T-cell (primary cell): Measurements from ENCODE around the gene TBCE. TPM values are rescaled to one million over a fixed set of nuclear protein-coding genes. Genes with fewer than 3 reads are reported as not detected.

Source experiments
- ATAC-seq, 4 experiments: fragments of 200-7000 bp in 3 of 4; fragments of 150-1000 bp in 1 of 4; cut with Tn5 transposase; replicated peaks in 1 of 4; 1 replicate in 3 of 4; 2 replicates in 1 of 4; pipeline ENCODE4 v1.10.0; 2021; ENCODE audit warnings: moderate library complexity in 3 of 4, mild to moderate bottlenecking in 2 of 4, moderate number of reproducible peaks in 1 of 4
- CTCF ChIA-PET, 2 donors: fragments of 300-600 bp; sonication (Branson Sonifier 250); formaldehyde crosslinking; loops; one replicate each; lab custom pipeline; 2022; ENCODE audit warnings: antibody characterized with exemption in 2 of 2; lab: Charles Lee
- POLR2A ChIA-PET, 2 donors: fragments of 300-600 bp; sonication (Branson Sonifier 250); formaldehyde crosslinking; loops; one replicate each; lab custom pipeline; 2022; ENCODE audit warnings: antibody characterized with exemption in 2 of 2; lab: Charles Lee
- DNase-seq, 35 experiments: peaks; one replicate each; pipeline versions ENCODE4 v3.0.0 to v3.0.0-alpha.2; 2013 to 2023
- H3K27ac ChIP-seq: one replicate; pipeline ENCODE4 v1.5.1; 2013; ENCODE audit warnings: low read length
- H3K27me3 ChIP-seq, 2 experiments: replicated peaks in 1 of 2; 1 replicate in 1 of 2; 2 replicates in 1 of 2; pipeline versions ENCODE4 v1.6.1 to v1.7.0; 2013; ENCODE audit warnings: low read length in 1 of 2, mixed read lengths in 1 of 2; ENCODE audit not compliant: control insufficient read depth in 2 of 2, insufficient read depth in 2 of 2; ENCODE audit errors: extremely low read depth in 1 of 2
- H3K36me3 ChIP-seq, 2 donors: 1 replicate in 1 of 2; 2 replicates in 1 of 2; pipeline versions ENCODE4 v1.6.1 to v1.7.0; 2013; ENCODE audit warnings: low read length in 1 of 2; ENCODE audit not compliant: control insufficient read depth in 2 of 2, insufficient read depth in 1 of 2; ENCODE audit errors: extremely low read depth in 1 of 2
- H3K4me1 ChIP-seq, 2 experiments: 1 replicate in 1 of 2; 2 replicates in 1 of 2; pipeline versions ENCODE4 v1.6.1 to v1.7.0; 2013; ENCODE audit warnings: low read length in 2 of 2, mixed read lengths in 1 of 2; ENCODE audit not compliant: insufficient read depth in 2 of 2, control insufficient read depth in 1 of 2; ENCODE audit errors: extremely low read depth in 1 of 2
- H3K4me3 ChIP-seq, 2 donors: 1 replicate in 1 of 2; 2 replicates in 1 of 2; pipeline versions ENCODE4 v1.5.1 to v1.7.0; 2013; ENCODE audit warnings: mild to moderate bottlenecking in 2 of 2, low read length in 1 of 2, moderate library complexity in 1 of 2; ENCODE audit not compliant: control insufficient read depth in 1 of 2; ENCODE audit errors: extremely low read depth in 1 of 2
- H3K9me3 ChIP-seq: 2 replicates; pipeline ENCODE4 v1.7.0; 2013
- H3K27ac Mint-ChIP-seq, 2 donors: one replicate each; pipeline ENCODE4 v1.8.0; 2020 to 2021; ENCODE audit warnings: mild to moderate bottlenecking in 2 of 2, mixed read lengths in 2 of 2
- H3K27me3 Mint-ChIP-seq, 2 donors: one replicate each; pipeline ENCODE4 v1.8.0; 2021 to 2022; ENCODE audit warnings: mixed read lengths in 2 of 2
- H3K36me3 Mint-ChIP-seq: one replicate; pipeline ENCODE4 v1.8.0; 2021; ENCODE audit warnings: mixed read lengths
- H3K4me1 Mint-ChIP-seq, 3 donors: one replicate each; pipeline ENCODE4 v1.8.0; 2020 to 2022; ENCODE audit warnings: mixed read lengths in 3 of 3, mild to moderate bottlenecking in 1 of 3
- H3K4me3 Mint-ChIP-seq, 3 donors: one replicate each; pipeline ENCODE4 v1.8.0; 2020 to 2022; ENCODE audit warnings: mild to moderate bottlenecking in 3 of 3, mixed read lengths in 3 of 3, moderate library complexity in 3 of 3
- H3K9me3 Mint-ChIP-seq, 3 donors: one replicate each; pipeline ENCODE4 v1.8.0; 2020 to 2022; ENCODE audit warnings: mixed read lengths in 3 of 3
- WGBS: methylation state at CpG from one replicate; pipeline ENCODE4 v1.1.5; 2013; ENCODE audit warnings: missing lambda C conversion rate; ENCODE audit not compliant: insufficient coverage; 5-methylcytosine and 5-hydroxymethylcytosine counted together
- total RNA-seq, 35 experiments: library from RNA in 6 of 35; stranded (reverse) in 6 of 35; fragments of 120-200 nt in 1 of 35; gene quantifications; one replicate each; pipeline versions ENCODE4 v1.2.1 to v1.2.4 and lab custom pipeline; 2013 to 2026

The TBCE gene
- total RNA-seq, 5 donors from 2014 or later (not counting 1 experiment from before 2014, with no cell fraction given), result 15.6 to 21.5 (median 18.6) TPM

- Mint-ChIP-seq H3K9me3 (no peaks in the 10 kb centered on the region), H3K4me3 (no peak overlapping the region), H3K36me3 (peaks cover 16% of the 10 kb centered on the region), H3K27ac (no peak overlapping the region), H3K4me1 (peaks cover 28 to 37% (median 34%) of the 10 kb centered on the region in 3 donors), H3K27me3 (no peaks in the 10 kb centered on the region)
- Histone ChIP-seq H3K4me3 (peak overlapping the region; percentile 84 to 89), H3K27ac (peak overlapping the region; percentile 98), H3K27me3 (no peaks in the 10 kb centered on the region), H3K9me3 (no peaks in the 10 kb centered on the region), H3K4me1 (peaks cover 15 to 36% of the 10 kb centered on the region in 2 experiments), H3K36me3 (no peaks in the 10 kb centered on the region)
- DNase-seq (peak in 34 of 35 experiments; percentile 20 to 78 (median 47)), ATAC-seq (no peak)
- ChIA-PET POLR2A (interaction anchor here (0.5 to 0.6 kb wide), 4 partner anchors 10 to 932 kb away, joined by 3 to 7 read pairs (median 5); no protein-coding TSS in a partner anchor), CTCF (interaction anchor here (1.0 to 1.2 kb wide), 3 partner anchors 15 to 174 kb away, joined by 3 to 4 read pairs (median 3); no protein-coding TSS in a partner anchor)
- 1% methylated on average over 16 of the region's 24 CpGs for WGBS
Measured at GRCh38 chr1:235329139-235329902, 37.9 kb upstream of the TBCE start.

- H3K36me3 Mint-ChIP-seq, result peaks cover 15% of the 10 kb centered on the region
- H3K9me3 Mint-ChIP-seq, result no peaks in the 10 kb centered on the region
- H3K4me3 Mint-ChIP-seq, result no peak overlapping the region
- ATAC-seq, result no peak
- H3K36me3 ChIP-seq, result peaks cover 0 to 9% of the 10 kb centered on the region in 2 donors
- no peak for DNase-seq
- 86% methylated on average over 1 of the region's 5 CpGs for WGBS
- no peaks in the 10 kb centered on the region for H3K9me3 ChIP-seq
- H3K4me3 ChIP-seq, result peak overlapping the region in 1 of 2 donors; percentile 84
- peaks cover 21 to 29% (median 27%) of the 10 kb centered on the region in 3 donors for H3K4me1 Mint-ChIP-seq
- H3K27me3 Mint-ChIP-seq, result no peaks in the 10 kb centered on the region
- H3K4me1 ChIP-seq, result peaks cover 13 to 27% of the 10 kb centered on the region in 2 experiments
- no peak overlapping the region for H3K27ac Mint-ChIP-seq
- ChIA-PET CTCF (interaction anchor here (0.8 to 1.3 kb wide), 5 partner anchors 38 to 86 kb away, joined by 3 to 9 read pairs (median 3); no protein-coding TSS in a partner anchor), POLR2A (interaction anchor here (0.6 to 1.0 kb wide), 3 partner anchors 134 to 742 kb away, joined by 3 to 7 read pairs (median 7); partner anchors contain the start of gene B3GALNT2 (in 1 of the 2))
- H3K27me3 ChIP-seq, result no peaks in the 10 kb centered on the region
- H3K27ac ChIP-seq, result peak overlapping the region; percentile 70
Measured at GRCh38 chr1:235330918-235331285, 36.3 kb upstream of the TBCE start.

GRCh38 chr1:235331401-235331800 is 35.8 kb upstream of the TBCE start:
- H3K36me3 Mint-ChIP-seq, result peaks cover 12% of the 10 kb centered on the region
- ChIA-PET CTCF (interaction anchor here (0.6 to 1.3 kb wide), 6 partner anchors 64 to 85 kb away, joined by 3 to 9 read pairs (median 4); no protein-coding TSS in a partner anchor), POLR2A (interaction anchor here (0.5 to 1.0 kb wide), 11 partner anchors 9 to 359 kb away, joined by 3 to 9 read pairs (median 7); partner anchors contain the start of gene B3GALNT2 (in 1 of the 2))
- no peak overlapping the region for H3K27ac Mint-ChIP-seq
- H3K4me3 Mint-ChIP-seq, result no peak overlapping the region
- DNase-seq (no peak), ATAC-seq (no peak)
- H3K9me3 ChIP-seq, result no peaks in the 10 kb centered on the region
- peaks cover 18 to 25% of the 10 kb centered on the region in 2 experiments for H3K4me1 ChIP-seq
- peaks cover 21 to 27% (median 24%) of the 10 kb centered on the region in 3 donors for H3K4me1 Mint-ChIP-seq
- H3K27ac ChIP-seq, result peak overlapping the region; percentile 70
- WGBS, result no CpG with 5 or more reads among the region's 3 CpGs
- no peaks in the 10 kb centered on the region for H3K27me3 Mint-ChIP-seq
- no peaks in the 10 kb centered on the region for H3K27me3 ChIP-seq
- no peak overlapping the region for H3K4me3 ChIP-seq
- H3K9me3 Mint-ChIP-seq, result no peaks in the 10 kb centered on the region
- peaks cover 0 to 13% of the 10 kb centered on the region in 2 donors for H3K36me3 ChIP-seq

DNA sequence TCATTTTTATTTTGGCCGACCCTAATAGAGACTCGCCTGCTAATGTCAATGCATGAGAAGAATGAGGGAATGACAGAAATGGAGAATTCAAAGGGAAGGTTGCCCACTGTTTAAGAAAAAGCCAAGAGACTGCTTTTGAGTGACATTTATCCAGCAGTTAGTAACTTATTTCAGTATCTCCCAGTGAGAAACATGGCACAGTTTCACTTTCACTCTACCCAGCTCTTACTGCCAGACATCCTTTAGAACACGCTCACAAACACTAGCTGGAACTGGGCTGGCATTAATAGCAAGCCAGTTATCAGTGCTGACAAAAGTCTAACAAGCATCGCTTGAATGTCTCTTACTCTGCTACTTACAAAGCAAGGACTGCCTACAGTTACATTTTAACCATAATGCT is 30.3 kb upstream of the TBCE start:
- Histone ChIP-seq H3K4me3 (no peak overlapping the region), H3K36me3 (peaks cover 0 to 43% of the 10 kb centered on the region in 2 donors), H3K4me1 (peaks cover 9 to 11% of the 10 kb centered on the region in 2 experiments), H3K9me3 (no peaks in the 10 kb centered on the region), H3K27ac (peak overlapping the region; percentile 43), H3K27me3 (no peaks in the 10 kb centered on the region)
- Mint-ChIP-seq H3K9me3 (no peaks in the 10 kb centered on the region), H3K36me3 (peaks cover 12% of the 10 kb centered on the region), H3K4me1 (peaks cover 29 to 38% (median 34%) of the 10 kb centered on the region in 3 donors), H3K4me3 (peak overlapping the region; percentile 58 to 73 (median 67)), H3K27me3 (no peaks in the 10 kb centered on the region), H3K27ac (peak overlapping the region; percentile 85 to 88)
- DNase-seq (peak in 7 of 35 experiments; percentile 7 to 69 (median 19)), ATAC-seq (peak; percentile 83 to 95 (median 90))
- ChIA-PET CTCF (interaction anchor here in 1 of 2 donors (0.9 kb wide), 1 partner anchor 75 kb away, joined by 3 read pairs; no protein-coding TSS in a partner anchor), POLR2A (interaction anchor here in 1 of 2 donors (0.6 kb wide), 1 partner anchor 34 kb away, joined by 11 read pairs; no protein-coding TSS in a partner anchor)
- WGBS, result 0% methylated on average over 1 of the region's 4 CpGs

DNA sequence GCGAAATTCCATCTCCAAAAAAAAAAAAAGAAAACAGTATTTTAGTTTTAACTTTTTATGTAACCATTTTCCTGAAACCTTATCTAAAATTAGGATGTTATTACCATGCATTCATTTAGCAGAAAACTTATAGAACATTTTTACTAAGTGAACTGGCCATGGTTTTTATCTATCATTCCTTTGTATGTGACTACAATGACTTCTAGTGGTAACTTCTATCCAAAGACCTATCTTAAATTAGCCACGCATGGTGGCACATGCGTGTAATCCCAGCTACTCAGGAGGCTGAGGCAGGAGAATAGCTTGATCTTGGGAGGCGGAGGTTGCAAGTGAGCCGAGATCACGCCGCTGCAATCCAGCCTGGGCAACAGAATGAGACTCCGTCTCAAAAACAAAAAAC is 27.5 kb upstream of the TBCE start:
- H3K4me3 Mint-ChIP-seq, result no peak overlapping the region
- DNase-seq (no peak), ATAC-seq (no peak)
- peaks cover 0 to 59% of the 10 kb centered on the region in 2 donors for H3K36me3 ChIP-seq
- H3K4me1 ChIP-seq, result peaks cover 8 to 11% of the 10 kb centered on the region in 2 experiments
- H3K9me3 ChIP-seq, result no peaks in the 10 kb centered on the region
- peaks cover 27% of the 10 kb centered on the region for H3K36me3 Mint-ChIP-seq
- H3K27me3 Mint-ChIP-seq, result no peaks in the 10 kb centered on the region
- H3K4me1 Mint-ChIP-seq, result peaks cover 18 to 30% (median 29%) of the 10 kb centered on the region in 3 donors
- no peaks in the 10 kb centered on the region for H3K27me3 ChIP-seq
- no peak overlapping the region for H3K4me3 ChIP-seq
- ChIA-PET CTCF (interaction anchor here (0.7 to 0.9 kb wide), 2 partner anchors 79 to 80 kb away, joined by 3 read pairs; no protein-coding TSS in a partner anchor), POLR2A (no interaction called here)
- no peaks in the 10 kb centered on the region for H3K9me3 Mint-ChIP-seq
- peak overlapping the region in 1 of 2 donors; percentile 39 for H3K27ac Mint-ChIP-seq
- WGBS, result 100% methylated on average over 1 of the region's 8 CpGs
- H3K27ac ChIP-seq, result no peak overlapping the region

- Mint-ChIP-seq H3K9me3 (no peaks in the 10 kb centered on the region), H3K4me1 (peaks cover 21 to 26% (median 25%) of the 10 kb centered on the region in 3 donors), H3K36me3 (peaks cover 39% of the 10 kb centered on the region), H3K27me3 (no peaks in the 10 kb centered on the region), H3K4me3 (no peak overlapping the region), H3K27ac (peak overlapping the region in 1 of 2 donors; percentile 60)
- POLR2A ChIA-PET, result interaction anchor here (0.7 kb wide), 2 partner anchors 64 to 154 kb away, joined by 11 read pairs; no protein-coding TSS in a partner anchor
- Histone ChIP-seq H3K4me1 (peaks cover 6% of the 10 kb centered on the region in 2 experiments), H3K9me3 (no peaks in the 10 kb centered on the region), H3K36me3 (peaks cover 0 to 52% of the 10 kb centered on the region in 2 donors), H3K4me3 (no peak overlapping the region), H3K27me3 (no peaks in the 10 kb centered on the region), H3K27ac (no peak overlapping the region)
- WGBS, result 83% methylated on average over 1 of the region's 1 CpG
- ATAC-seq (no peak), DNase-seq (no peak)
- CTCF ChIA-PET, result interaction anchor here in 1 of 2 donors (0.7 to 0.8 kb wide), 2 partner anchors 141 to 157 kb away, joined by 3 to 4 read pairs; no protein-coding TSS in a partner anchor
Measured at GRCh38 chr1:235341334-235341733, 25.9 kb upstream of the TBCE start.
